OCI-LY3 (cell line): ENCODE data around the gene CCDC78.

ENCODE experiments used
- H2AFZ ChIP-seq: fragments of 200-600, 300-600 bp; shearing (Covaris generic); 2 replicates; pipeline ENCODE4 v1.6.0; 2014; ENCODE audit warnings: antibody characterized with exemption, low read depth, low read length
- H3K27ac ChIP-seq: fragments of 200-600, 300-600 bp; sonication (generic); 2 replicates; pipeline ENCODE4 v1.5.1; 2014; ENCODE audit warnings: mild to moderate bottlenecking, low read length, moderate library complexity, mixed read lengths
- H3K27me3 ChIP-seq: fragments of 200-600, 300-600 bp; sonication (generic); 2 replicates; pipeline ENCODE4 v1.6.1; 2014; ENCODE audit warnings: low read depth, low read length, mixed read lengths
- H3K36me3 ChIP-seq: fragments of 200-600, 300-600 bp; sonication (generic); replicated peaks from 2 replicates; pipeline ENCODE3; 2014; ENCODE audit warnings: low read depth, low read length, mixed read lengths
- H3K4me1 ChIP-seq: fragments of 300-600, 200-600 bp; sonication (generic); 2 replicates; pipeline ENCODE4 v1.6.1; 2014; ENCODE audit warnings: low read length, mixed read lengths
- H3K4me2 ChIP-seq: fragments of 200-600, 300-600 bp; sonication (generic); 2 replicates; pipeline ENCODE4 v1.6.1; 2014; ENCODE audit warnings: low read length, mixed read lengths
- H3K4me3 ChIP-seq: fragments of 300-600, 200-600 bp; sonication (generic); 2 replicates; pipeline ENCODE4 v1.5.1; 2014; ENCODE audit warnings: antibody characterized with exemption, mild to moderate bottlenecking, low read length, moderate library complexity
- H3K79me2 ChIP-seq: fragments of 300-600, 200-600 bp; shearing (Covaris generic); 2 replicates; pipeline ENCODE4 v1.6.1; 2014; ENCODE audit warnings: mild to moderate bottlenecking, low read length, mixed read lengths
- H3K9ac ChIP-seq: fragments of 300-600, 200-600 bp; shearing (Covaris generic); 2 replicates; pipeline ENCODE4 v1.6.0; 2014; ENCODE audit warnings: mild to moderate bottlenecking, low read length, moderate library complexity
- H3K9me3 ChIP-seq: fragments of 200-600, 300-600 bp; shearing (Covaris generic); 2 replicates; pipeline ENCODE4 v1.6.1; 2014; ENCODE audit warnings: low read length, mixed read lengths; ENCODE audit not compliant: insufficient read depth
- H4K20me1 ChIP-seq: fragments of 200-600, 300-600 bp; sonication (generic); 2 replicates; pipeline ENCODE4 v1.6.1; 2016; ENCODE audit warnings: low read length, mixed read lengths; ENCODE audit not compliant: insufficient read depth
- CTCF ChIP-seq: fragments of 200-600, 300-600 bp; sonication (generic); IDR thresholded peaks from 2 replicates; pipeline ENCODE4 v1.5.1; 2014; ENCODE audit warnings: antibody characterized with exemption, low read length, low read depth
- EZH2phosphoT487 ChIP-seq: fragments of 200-600 bp; shearing (Covaris generic); IDR thresholded peaks from 2 replicates; pipeline ENCODE4 v1.6.1; 2018; ENCODE audit warnings: antibody characterized with exemption, mixed run types, low read depth

Gene CCDC78

GRCh38 chr16:681746-682427, 44.4 kb downstream of the CCDC78 start:
- TF ChIP-seq CTCF (no peak), EZH2phosphoT487 (no peak)
- H2AFZ ChIP-seq: no peak overlapping the region
- no peak overlapping the region for H3K9ac ChIP-seq
- peak overlapping the region; percentile 94 for H3K4me2 ChIP-seq
- no peaks in the 10 kb centered on the region for H3K9me3 ChIP-seq
- H3K36me3 ChIP-seq: peaks cover 24% of the 10 kb centered on the region
- 0 out of 2 replicates have a peak, but pooled peaks cover 4% of the 10 kb centered on the region for H4K20me1 ChIP-seq
- peaks cover 37% of the 10 kb centered on the region for H3K79me2 ChIP-seq
- no peak overlapping the region for H3K27ac ChIP-seq
- peak overlapping the region; percentile 95; the same call in 1 of the 2 replicates for H3K4me3 ChIP-seq
- H3K4me1 ChIP-seq: peaks cover 16% of the 10 kb centered on the region
- no peaks in the 10 kb centered on the region for H3K27me3 ChIP-seq

- no peak overlapping the region for H2AFZ ChIP-seq
- TF ChIP-seq CTCF (peak; percentile 11; the same call in 1 of the 2 replicates), EZH2phosphoT487 (no peak)
- H4K20me1 ChIP-seq: 0 out of 2 replicates have a peak, but pooled peaks cover 4% of the 10 kb centered on the region
- peak overlapping the region; percentile 81 for H3K27ac ChIP-seq
- H3K79me2 ChIP-seq: peaks cover 37% of the 10 kb centered on the region
- no peaks in the 10 kb centered on the region for H3K9me3 ChIP-seq
- peaks cover 24% of the 10 kb centered on the region for H3K36me3 ChIP-seq
- H3K4me3 ChIP-seq: peak overlapping the region; percentile 95
- H3K4me2 ChIP-seq: peak overlapping the region; percentile 94
- no peaks in the 10 kb centered on the region for H3K27me3 ChIP-seq
- peak overlapping the region; percentile 88 for H3K9ac ChIP-seq
- H3K4me1 ChIP-seq: peaks cover 16% of the 10 kb centered on the region
Measured at GRCh38 chr16:680967-681745, 45.1 kb downstream of the CCDC78 start.

GRCh38 chr16:680625-680945, 45.7 kb downstream of the CCDC78 start:
- Histone ChIP-seq H3K4me3 (peak overlapping the region; percentile 95), H4K20me1 (0 out of 2 replicates have a peak, but pooled peaks cover 4% of the 10 kb centered on the region), H3K9me3 (no peaks in the 10 kb centered on the region), H2AFZ (no peak overlapping the region), H3K79me2 (peaks cover 37% of the 10 kb centered on the region), H3K27me3 (no peaks in the 10 kb centered on the region), H3K4me1 (peaks cover 16% of the 10 kb centered on the region), H3K9ac (peak overlapping the region; percentile 88), H3K36me3 (peaks cover 23% of the 10 kb centered on the region), H3K4me2 (peak overlapping the region; percentile 94), H3K27ac (peak overlapping the region; percentile 81)
- TF ChIP-seq CTCF (no peak), EZH2phosphoT487 (no peak)
